GM12878 (cell line): ENCODE data around the gene PLA2G5. TPM values are rescaled to one million over a fixed set of nuclear protein-coding genes. Genes with fewer than 3 reads are reported as not detected.
"Not testable (repeated sequence)": the region's sequence is repeated elsewhere in the genome, so short reads cannot be mapped to it uniquely, and the experiment has no call there.

ENCODE experiments used
- ATAC-seq: fragments of 200-7000 bp; cut with Tn5 transposase; 3 replicates; pipeline ENCODE4 v1.9.1; 2020; ENCODE audit warnings: mild to moderate bottlenecking, moderate library complexity
- BruUV-seq: library from RNA; stranded (reverse); fragments of 400-500 nt; replicated peaks from 2 replicates; lab custom pipeline; 2021; lab: Mats Ljungman, UMichigan
- CTCF ChIA-PET: fragments of 300-600 bp; sonication (Branson Sonifier 250); formaldehyde crosslinking; extraction: SDS; loops from one replicate; lab custom pipeline; 2021; ENCODE audit warnings: inconsistent platforms; lab: Yijun Ruan, JAX
- POLR2A ChIA-PET: fragments of 350-600 bp; formaldehyde crosslinking; extraction: SDS; loops from one replicate; lab custom pipeline; 2021; ENCODE audit warnings: inconsistent platforms; lab: Charles Lee
- RAD21 ChIA-PET: fragments of 300-600 bp; sonication (Branson Sonifier 250); formaldehyde crosslinking; loops from one replicate; lab custom pipeline; 2023; ENCODE audit warnings: antibody characterized with exemption; ENCODE audit not compliant: unreplicated experiment; lab: Charles Lee
- SMC1A ChIA-PET: fragments of 300-600 bp; sonication (Branson Sonifier 250); formaldehyde crosslinking; loops from one replicate; lab custom pipeline; 2023; ENCODE audit not compliant: unreplicated experiment, uncharacterized antibody; lab: Charles Lee
- DNase-seq: peaks from one replicate; pipeline ENCODE4 v3.0.0-alpha.2; 2011; ENCODE audit warnings: low read depth, low spot score
- FAIRE-seq: peaks from 3 replicates; lab custom pipeline; 2011; peaks lifted over from hg19 to GRCh38; lab: Jason Lieb, UNC
- H2AFZ ChIP-seq: 2 replicates; pipeline ENCODE4 v1.6.0; 2011; ENCODE audit warnings: low read depth, low read length, control low read depth; ENCODE audit not compliant: control insufficient read depth
- H3K27ac ChIP-seq: 2 replicates; pipeline ENCODE4 v1.5.1; 2011; ENCODE audit warnings: control low read depth; ENCODE audit not compliant: control insufficient read depth, insufficient read depth
- H3K27me3 ChIP-seq, 2 experiments: replicated peaks in 1 of 2; 2 replicates each; pipeline versions ENCODE4 v1.6.0 to v1.6.1; 2011; ENCODE audit warnings: low read length in 1 of 2; ENCODE audit not compliant: control insufficient read depth in 2 of 2, insufficient read depth in 2 of 2
- H3K36me3 ChIP-seq, 2 experiments: 2 replicates each; pipeline ENCODE4 v1.5.1; 2011; ENCODE audit warnings: low read length in 1 of 2; ENCODE audit not compliant: control insufficient read depth in 2 of 2, insufficient read depth in 2 of 2
- H3K4me1 ChIP-seq: 2 replicates; pipeline ENCODE4 v1.6.1; 2011; ENCODE audit warnings: mild to moderate bottlenecking, low read length, moderate library complexity, mixed read lengths; ENCODE audit not compliant: control insufficient read depth, insufficient read depth
- H3K4me2 ChIP-seq: 2 replicates; pipeline ENCODE4 v1.6.0; 2011; ENCODE audit warnings: control low read depth; ENCODE audit not compliant: control insufficient read depth, insufficient read depth
- H3K4me3 ChIP-seq: fragments of 200-600 bp; sonication (generic); 2 replicates; pipeline ENCODE4 v1.5.1; 2016
- H3K79me2 ChIP-seq: 2 replicates; pipeline ENCODE4 v1.6.0; 2011; ENCODE audit warnings: low read length; ENCODE audit not compliant: control insufficient read depth, insufficient read depth
- H3K9ac ChIP-seq: 2 replicates; pipeline ENCODE4 v1.8.0; 2011; ENCODE audit warnings: low read length, control low read depth, mixed read lengths; ENCODE audit not compliant: control insufficient read depth, insufficient read depth
- H3K9me3 ChIP-seq: replicated peaks from 3 replicates; pipeline ENCODE4 v1.5.1; 2011; ENCODE audit warnings: mild to moderate bottlenecking, low read length; ENCODE audit not compliant: control insufficient read depth, insufficient read depth
- H4K20me1 ChIP-seq: 2 replicates; pipeline ENCODE4 v1.6.0; 2011; ENCODE audit not compliant: control insufficient read depth, insufficient read depth
- NR2C2 ChIP-seq: IDR thresholded peaks from 2 replicates; pipeline ENCODE4 v1.6.1; 2011; ENCODE audit warnings: borderline replicate concordance, low read depth; ENCODE audit not compliant: control insufficient read depth, insufficient read length
- PAX8 ChIP-seq: fragments of 450-650 bp; IDR thresholded peaks from 2 replicates; pipeline ENCODE4 v1.6.1; 2017; ENCODE audit warnings: mild to moderate bottlenecking, moderate library complexity
- POLR2AphosphoS5 ChIP-seq: IDR thresholded peaks from 2 replicates; pipeline ENCODE4 v1.6.1; 2011; ENCODE audit warnings: mild to moderate bottlenecking, low read length, inconsistent platforms
- RCOR1 ChIP-seq: conservative IDR thresholded peaks from 2 replicates; pipeline ENCODE4 v1.6.1; 2012; ENCODE audit warnings: low read depth, low read length, improper control_type of control experiment
- SRF ChIP-seq, 2 experiments: IDR thresholded peaks; 2 replicates each; pipeline ENCODE4 v1.6.1; 2011; ENCODE audit warnings: low read depth in 2 of 2, low read length in 2 of 2, mild to moderate bottlenecking in 1 of 2, moderate library complexity in 1 of 2
- TAF1 ChIP-seq: IDR thresholded peaks from 2 replicates; pipeline ENCODE4 v1.6.1; 2011; ENCODE audit warnings: mild to moderate bottlenecking, low read depth, low read length, borderline replicate concordance
- TCF7 ChIP-seq: IDR thresholded peaks from 2 replicates; pipeline ENCODE4 v1.6.1; 2014; ENCODE audit warnings: antibody characterized with exemption, borderline replicate concordance
- YBX1 ChIP-seq: fragments of 450-650 bp; IDR thresholded peaks from 2 replicates; pipeline ENCODE4 v1.6.1; 2016; ENCODE audit warnings: antibody characterized with exemption
- ZBED1 ChIP-seq: IDR thresholded peaks from 2 replicates; pipeline ENCODE4 v1.6.1; 2016; ENCODE audit warnings: borderline replicate concordance
- WGBS: methylation state at CpG from one replicate; pipeline ENCODE4 v1.1.6; 2016; ENCODE audit warnings: low lambda C conversion rate; ENCODE audit not compliant: insufficient replicate concordance, insufficient coverage; ENCODE audit errors: missing lambda C conversion rate; 5-methylcytosine and 5-hydroxymethylcytosine counted together
- in situ Hi-C: fragments of 300-500 bp; cut with MboI; formaldehyde crosslinking; loops from 9 replicates; pipeline ENCODE4 v1.14.3; 2018; ENCODE audit warnings: mixed read lengths
- intact Hi-C: fragments of 100-400 bp; cut with micrococcal nuclease; formaldehyde crosslinking; loops from one replicate; pipeline ENCODE4 v1.14.2; 2022; ENCODE audit not compliant: unreplicated experiment
- polyA plus RNA-seq, 11 experiments: library from polyadenylated mRNA; depleted of rRNA in 4 of 11; unstranded in 6 of 11; stranded (reverse) in 5 of 11; fragments of >200 nt; fragmentation: Nextera tagmentation in 4 of 11; fragmentation: Illumina TruSeq in 1 of 11; extraction: Ambion mirVana in 4 of 11; extraction: Trizol in 1 of 11; gene quantifications; 1 replicate in 1 of 11; 2 replicates in 10 of 11; pipeline versions ENCODE4 v1.2.1 to v1.2.3, GENCODE V29; 2011 to 2016; ENCODE audit warnings: inconsistent platforms in 2 of 11, missing spikeins in 2 of 11, low read depth in 1 of 11
- total RNA-seq, 4 experiments: library from RNA; depleted of rRNA in 3 of 4; stranded (reverse); fragments of >200 nt in 3 of 4; fragmentation: Illumina TruSeq in 1 of 4; extraction: Trizol in 1 of 4; gene quantifications; 2 replicates each; pipeline versions ENCODE4 v1.2.1 to v1.2.3, GENCODE V29; 2013 to 2021

PLA2G5 gene
- total and polyA plus RNA-seq, 10 of the 15 experiments (the other 5 are each of a cell fraction or from before 2014, with no cell fraction given): 0.10 to 0.19 (median 0.17) TPM; not detected in 7

DNA sequence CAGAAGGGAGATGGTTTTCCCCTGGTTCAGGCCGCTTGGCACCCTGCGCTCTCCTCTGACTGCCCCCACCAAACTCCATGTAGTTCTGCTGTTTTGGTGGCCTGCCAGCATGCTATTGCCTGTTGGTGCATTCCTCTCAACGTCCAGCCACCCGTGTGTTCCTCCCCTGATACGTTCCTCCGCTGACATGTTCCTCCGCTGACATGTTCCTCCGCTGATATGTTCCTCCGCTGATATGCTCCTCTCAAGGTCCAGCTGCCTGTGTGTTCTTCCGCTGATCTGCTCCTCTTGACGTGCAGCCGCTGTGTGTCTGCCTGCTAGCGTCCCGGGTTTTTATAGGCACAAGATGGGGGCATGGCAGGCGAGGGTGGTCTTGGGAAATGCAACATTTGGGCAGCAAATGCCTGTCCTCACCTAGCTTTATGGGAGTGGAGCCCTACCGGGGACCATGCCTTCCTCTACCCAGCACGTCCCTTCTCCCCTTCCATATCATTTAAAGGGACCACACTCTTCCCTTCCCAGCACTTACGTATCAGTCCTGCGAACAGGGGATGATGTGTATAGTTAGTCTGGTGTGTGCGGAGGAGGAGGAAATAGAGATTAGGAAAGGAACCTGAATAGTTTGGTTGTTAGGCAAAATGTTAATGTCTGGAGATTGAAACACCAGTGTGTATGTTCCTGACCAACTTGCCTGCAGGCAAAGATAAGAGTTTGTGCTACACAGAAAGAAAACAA is 40.6 kb upstream of the PLA2G5 start:
- intact Hi-C loops: no loop called here
- 42% methylated on average over 20 of the region's 20 CpGs for WGBS
- ChIA-PET SMC1A (no interaction called here), RAD21 (no interaction called here), CTCF (no interaction called here), POLR2A (no interaction called here)
- FAIRE-seq (no peak), ATAC-seq (no peak), DNase-seq (no peak)
- Histone ChIP-seq H2AFZ (no peak overlapping the region), H3K27me3 (no peaks in the 10 kb centered on the region; a peak in 2 of 4 replicates), H3K9me3 (no peaks in the 10 kb centered on the region; the same call in 2 of the 3 replicates), H3K79me2 (no peaks in the 10 kb centered on the region), H4K20me1 (no peaks in the 10 kb centered on the region), H3K36me3 (no peaks in the 10 kb centered on the region), H3K4me2 (no peak overlapping the region), H3K27ac (no peak overlapping the region), H3K9ac (no peak overlapping the region), H3K4me3 (no peak overlapping the region), H3K4me1 (no peaks in the 10 kb centered on the region)
- TF ChIP-seq NR2C2 (no peak), YBX1 (no peak), TCF7 (no peak), PAX8 (no peak), RCOR1 (no peak), ZBED1 (no peak), SRF (IDR thresholded peaks at IDR 0.05; ENCODE audit: low read depth in 2 of 2, low read length in 2 of 2) (no peak), POLR2AphosphoS5 (no peak), TAF1 (no peak)
- in situ Hi-C loops: no loop called here
- no TSS peak for BruUV-seq

DNA sequence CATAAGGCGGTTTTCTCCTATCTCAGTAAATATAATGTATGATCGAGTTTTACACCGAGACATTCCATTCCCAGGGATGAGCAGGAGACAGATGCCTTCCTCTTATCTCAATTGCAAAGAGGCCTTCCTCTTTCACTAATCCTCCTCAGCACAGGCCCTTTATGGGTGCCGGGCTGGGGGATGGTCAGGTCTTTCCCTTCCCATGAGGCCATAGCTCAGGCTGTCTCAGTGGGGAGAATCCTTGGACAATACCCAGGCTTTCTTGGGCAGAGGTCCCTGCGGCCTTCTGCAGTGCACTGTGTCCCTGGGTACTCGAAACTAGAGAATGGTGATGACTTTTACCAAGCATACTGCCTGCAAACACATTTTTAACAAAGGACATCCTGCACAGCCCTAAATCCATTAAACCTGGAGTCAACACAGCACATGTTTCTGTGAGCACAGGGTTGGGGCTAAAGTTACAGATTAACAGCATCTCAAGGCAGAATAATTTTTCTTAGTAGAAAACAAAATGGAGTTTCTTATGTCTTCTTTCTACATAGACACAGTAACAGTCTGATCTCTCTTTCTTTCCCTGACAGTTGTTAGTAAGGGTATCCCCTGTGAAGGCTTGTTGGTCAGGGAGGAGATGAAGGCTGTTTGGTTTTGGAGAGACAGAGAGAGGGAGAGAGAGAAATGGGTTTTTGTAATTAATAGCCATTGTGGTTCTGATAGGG is 39.4 kb upstream of the PLA2G5 start:
- H3K9ac ChIP-seq, POLR2A ChIA-PET, BruUV-seq, H3K79me2 ChIP-seq, H3K4me2 ChIP-seq, H3K9me3 ChIP-seq, FAIRE-seq, CTCF ChIA-PET, intact Hi-C loops, H3K4me1 ChIP-seq, RAD21 ChIA-PET, H3K27me3 ChIP-seq, H3K27ac ChIP-seq, ATAC-seq, SMC1A ChIA-PET, H4K20me1 ChIP-seq, DNase-seq, in situ Hi-C loops, H3K4me3 ChIP-seq, H2AFZ ChIP-seq, H3K36me3 ChIP-seq: not testable (repeated sequence)
- WGBS: 29% methylated on average over 6 of the region's 6 CpGs
